Panc1 (cell line): Measurements from ENCODE around the gene B4GALNT4. TPM values are rescaled to one million over a fixed set of nuclear protein-coding genes. Genes with fewer than 3 reads are reported as not detected.

Source experiments
- ATAC-seq: fragments of 200-7000 bp; cut with Tn5 transposase; 2 replicates; pipeline ENCODE4 v1.9.1; 2020; ENCODE audit warnings: mild to moderate bottlenecking, moderate library complexity
- BruUV-seq: library from RNA; stranded (reverse); fragments of 400-500 nt; replicated peaks from 2 replicates; lab custom pipeline; 2021; lab: Mats Ljungman, UMichigan
- CTCF ChIA-PET: fragments of 300-600 bp; sonication (Branson Sonifier 250); formaldehyde crosslinking; loops from one replicate; lab custom pipeline; 2022; ENCODE audit warnings: antibody characterized with exemption; lab: Charles Lee
- POLR2A ChIA-PET: fragments of 300-600 bp; sonication (Branson Sonifier 250); formaldehyde crosslinking; loops from one replicate; lab custom pipeline; 2022; ENCODE audit warnings: antibody characterized with exemption; lab: Charles Lee
- DNase-seq: peaks from one replicate; pipeline ENCODE4 v3.0.0-alpha.2; 2010; ENCODE audit warnings: low read depth, low spot score
- H3K27ac ChIP-seq: 2 replicates; pipeline ENCODE4 v1.5.1; 2011; ENCODE audit warnings: mild to moderate bottlenecking, low read length, inconsistent platforms
- H3K27me3 ChIP-seq: fragments of 200-500 bp; sonication (Bioruptor generic); 2 replicates; pipeline ENCODE4 v1.6.0; 2014; ENCODE audit warnings: low read length, inconsistent platforms; ENCODE audit not compliant: control insufficient read depth, insufficient read depth
- H3K36me3 ChIP-seq: fragments of 200-500 bp; sonication (Bioruptor generic); 2 replicates; pipeline ENCODE4 v1.5.1; 2014; ENCODE audit warnings: inconsistent platforms, mild to moderate bottlenecking, low read length, moderate library complexity; ENCODE audit not compliant: control insufficient read depth, insufficient read depth
- H3K4me1 ChIP-seq: 2 replicates; pipeline ENCODE4 v1.5.1; 2011; ENCODE audit warnings: inconsistent platforms, mild to moderate bottlenecking, low read length, moderate library complexity; ENCODE audit not compliant: control insufficient read depth, insufficient read depth
- H3K4me3 ChIP-seq, 2 experiments: 2 replicates each; pipeline ENCODE4 v1.5.1; 2011 to 2012; ENCODE audit warnings: low read depth in 2 of 2, low read length in 2 of 2, mild to moderate bottlenecking in 2 of 2, inconsistent platforms in 1 of 2, moderate library complexity in 1 of 2
- H3K9me3 ChIP-seq: fragments of 200-500 bp; sonication (Bioruptor generic); 2 replicates; pipeline ENCODE4 v1.5.1; 2014; ENCODE audit warnings: low read depth, mild to moderate bottlenecking, inconsistent platforms, low read length, moderate library complexity; ENCODE audit not compliant: control insufficient read depth, insufficient read depth
- POLR2AphosphoS5 ChIP-seq: IDR thresholded peaks from 2 replicates; pipeline ENCODE4 v1.6.1; 2012; ENCODE audit warnings: mild to moderate bottlenecking, low read depth, low read length, moderate library complexity
- SIN3A ChIP-seq: IDR thresholded peaks from 2 replicates; pipeline ENCODE4 v1.6.1; 2012; ENCODE audit warnings: low read depth, mild to moderate bottlenecking, low read length, moderate library complexity, borderline replicate concordance; ENCODE audit not compliant: insufficient read depth
- TCF7L2 ChIP-seq: IDR thresholded peaks from 2 replicates; pipeline ENCODE4 v1.6.1; 2011; ENCODE audit warnings: mild to moderate bottlenecking, low read depth, low read length, inconsistent platforms
- in situ Hi-C: cut with HindIII; loops from 2 replicates; pipeline ENCODE4 v1.10.0; 2016; ENCODE audit warnings: low sequenced_read_pairs, low pct_unique_long_range_greater_than_20kb
- intact Hi-C: fragments of 100-400 bp; cut with micrococcal nuclease; formaldehyde crosslinking; loops from one replicate; pipeline ENCODE4 v1.10.0; 2022; ENCODE audit not compliant: unreplicated experiment
- total RNA-seq: library from RNA; stranded (reverse); gene quantifications from one replicate; pipeline ENCODE4 v1.2.1, GENCODE V29; 2021; ENCODE audit not compliant: unreplicated experiment
- TF ChIP-seq, protein P1 (sequence below): fragments of 450-650 bp; IDR thresholded peaks from 2 replicates; pipeline ENCODE4 v1.5.1; 2017; ENCODE audit warnings: mild to moderate bottlenecking
- TF ChIP-seq, protein P2 (sequence below), 2 experiments: IDR thresholded peaks; 2 replicates each; pipeline ENCODE4 v1.6.1; 2011 to 2012; ENCODE audit warnings: low read depth in 2 of 2, control low read depth in 1 of 2, low read length in 1 of 2, mild to moderate bottlenecking in 1 of 2, moderate library complexity in 1 of 2; ENCODE audit not compliant: insufficient read depth in 1 of 2

B4GALNT4 gene
- total RNA-seq, 1 experiment from 2014 or later, result 122 TPM

DNA sequence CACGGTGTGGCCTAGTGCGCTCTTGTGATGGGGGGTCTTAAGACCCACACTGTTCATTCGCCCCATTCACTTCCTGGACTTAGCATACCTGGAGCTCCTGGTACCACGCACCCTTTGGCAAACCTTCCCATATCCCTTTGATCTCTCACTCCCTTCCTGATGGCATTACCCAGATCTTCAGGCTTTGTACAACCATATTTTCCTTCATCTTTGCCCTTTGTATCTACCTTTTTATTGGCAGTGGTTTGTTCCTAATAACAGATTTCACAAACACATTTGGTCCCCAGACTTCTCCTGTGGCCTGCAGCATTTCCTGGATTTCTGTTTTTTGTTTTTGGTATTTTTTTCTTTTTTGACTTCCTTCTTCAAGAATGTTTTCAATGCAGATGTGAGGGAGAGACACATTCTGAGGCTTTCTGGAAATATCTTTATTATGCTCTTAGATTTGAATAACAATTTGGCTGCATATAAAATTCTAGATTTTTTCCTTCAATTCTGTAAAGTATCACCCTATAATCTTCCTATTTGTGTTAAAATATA, 32.6 kb upstream of the B4GALNT4 start:
- DNase-seq (no peak), ATAC-seq (no peak; the same call in 1 of the 2 replicates)
- no peaks in the 10 kb centered on the region for H3K9me3 ChIP-seq
- H3K27ac ChIP-seq, result peak overlapping the region; percentile 2; the same call in 1 of the 2 replicates
- in situ Hi-C loops (no loop called here), intact Hi-C loops (no loop called here)
- BruUV-seq, result no TSS peak
- no peak overlapping the region for H3K4me3 ChIP-seq
- H3K36me3 ChIP-seq, result no peaks in the 10 kb centered on the region
- no peaks in the 10 kb centered on the region for H3K27me3 ChIP-seq
- POLR2A ChIA-PET, result no interaction called here
- TF ChIP-seq SIN3A (no peak), TCF7L2 (peak; percentile 38; the same call in 1 of the 2 replicates)
- H3K4me1 ChIP-seq, result peaks cover 4% of the 10 kb centered on the region; the same call in 1 of the 2 replicates
- CTCF ChIA-PET, result no interaction called here

DNA sequence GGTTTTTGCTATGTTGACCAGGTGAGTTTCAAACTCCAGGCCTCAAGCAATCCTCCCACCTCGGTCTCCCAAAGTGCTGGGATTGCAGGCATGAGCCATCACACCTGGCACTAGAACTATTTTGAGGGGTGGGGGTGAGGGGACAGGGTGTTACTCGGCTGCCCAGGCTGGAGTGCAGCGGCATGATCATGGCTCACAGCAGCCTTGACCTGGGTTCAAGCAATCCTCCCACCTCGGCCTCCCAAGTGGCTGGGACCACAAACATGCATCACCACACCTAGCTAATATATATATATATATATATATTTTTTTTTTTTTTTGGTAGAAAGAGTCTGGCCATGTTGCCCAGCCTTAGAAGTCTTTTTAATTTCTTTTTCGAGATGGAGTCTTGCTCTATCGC, 31.6 kb upstream of the B4GALNT4 start:
- no peaks in the 10 kb centered on the region for H3K9me3 ChIP-seq
- CTCF ChIA-PET, result no interaction called here
- H3K4me3 ChIP-seq, result no peak overlapping the region
- TF ChIP-seq SIN3A (no peak), TCF7L2 (no peak), POLR2AphosphoS5 (no peak)
- TF ChIP-seq, protein P1, sequence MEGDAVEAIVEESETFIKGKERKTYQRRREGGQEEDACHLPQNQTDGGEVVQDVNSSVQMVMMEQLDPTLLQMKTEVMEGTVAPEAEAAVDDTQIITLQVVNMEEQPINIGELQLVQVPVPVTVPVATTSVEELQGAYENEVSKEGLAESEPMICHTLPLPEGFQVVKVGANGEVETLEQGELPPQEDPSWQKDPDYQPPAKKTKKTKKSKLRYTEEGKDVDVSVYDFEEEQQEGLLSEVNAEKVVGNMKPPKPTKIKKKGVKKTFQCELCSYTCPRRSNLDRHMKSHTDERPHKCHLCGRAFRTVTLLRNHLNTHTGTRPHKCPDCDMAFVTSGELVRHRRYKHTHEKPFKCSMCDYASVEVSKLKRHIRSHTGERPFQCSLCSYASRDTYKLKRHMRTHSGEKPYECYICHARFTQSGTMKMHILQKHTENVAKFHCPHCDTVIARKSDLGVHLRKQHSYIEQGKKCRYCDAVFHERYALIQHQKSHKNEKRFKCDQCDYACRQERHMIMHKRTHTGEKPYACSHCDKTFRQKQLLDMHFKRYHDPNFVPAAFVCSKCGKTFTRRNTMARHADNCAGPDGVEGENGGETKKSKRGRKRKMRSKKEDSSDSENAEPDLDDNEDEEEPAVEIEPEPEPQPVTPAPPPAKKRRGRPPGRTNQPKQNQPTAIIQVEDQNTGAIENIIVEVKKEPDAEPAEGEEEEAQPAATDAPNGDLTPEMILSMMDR, result no peak
- TF ChIP-seq, protein P2, sequence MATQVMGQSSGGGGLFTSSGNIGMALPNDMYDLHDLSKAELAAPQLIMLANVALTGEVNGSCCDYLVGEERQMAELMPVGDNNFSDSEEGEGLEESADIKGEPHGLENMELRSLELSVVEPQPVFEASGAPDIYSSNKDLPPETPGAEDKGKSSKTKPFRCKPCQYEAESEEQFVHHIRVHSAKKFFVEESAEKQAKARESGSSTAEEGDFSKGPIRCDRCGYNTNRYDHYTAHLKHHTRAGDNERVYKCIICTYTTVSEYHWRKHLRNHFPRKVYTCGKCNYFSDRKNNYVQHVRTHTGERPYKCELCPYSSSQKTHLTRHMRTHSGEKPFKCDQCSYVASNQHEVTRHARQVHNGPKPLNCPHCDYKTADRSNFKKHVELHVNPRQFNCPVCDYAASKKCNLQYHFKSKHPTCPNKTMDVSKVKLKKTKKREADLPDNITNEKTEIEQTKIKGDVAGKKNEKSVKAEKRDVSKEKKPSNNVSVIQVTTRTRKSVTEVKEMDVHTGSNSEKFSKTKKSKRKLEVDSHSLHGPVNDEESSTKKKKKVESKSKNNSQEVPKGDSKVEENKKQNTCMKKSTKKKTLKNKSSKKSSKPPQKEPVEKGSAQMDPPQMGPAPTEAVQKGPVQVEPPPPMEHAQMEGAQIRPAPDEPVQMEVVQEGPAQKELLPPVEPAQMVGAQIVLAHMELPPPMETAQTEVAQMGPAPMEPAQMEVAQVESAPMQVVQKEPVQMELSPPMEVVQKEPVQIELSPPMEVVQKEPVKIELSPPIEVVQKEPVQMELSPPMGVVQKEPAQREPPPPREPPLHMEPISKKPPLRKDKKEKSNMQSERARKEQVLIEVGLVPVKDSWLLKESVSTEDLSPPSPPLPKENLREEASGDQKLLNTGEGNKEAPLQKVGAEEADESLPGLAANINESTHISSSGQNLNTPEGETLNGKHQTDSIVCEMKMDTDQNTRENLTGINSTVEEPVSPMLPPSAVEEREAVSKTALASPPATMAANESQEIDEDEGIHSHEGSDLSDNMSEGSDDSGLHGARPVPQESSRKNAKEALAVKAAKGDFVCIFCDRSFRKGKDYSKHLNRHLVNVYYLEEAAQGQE (IDR thresholded peaks at IDR 0.05; ENCODE audit: insufficient read depth in 1 of 2, low read depth in 2 of 2, low read length in 1 of 2), result no peak
- no peaks in the 10 kb centered on the region for H3K27me3 ChIP-seq
- H3K36me3 ChIP-seq, result no peaks in the 10 kb centered on the region
- intact Hi-C loops (no loop called here), in situ Hi-C loops (no loop called here)
- BruUV-seq, result no TSS peak
- no peak overlapping the region for H3K27ac ChIP-seq
- POLR2A ChIA-PET, result no interaction called here
- DNase-seq (no peak), ATAC-seq (no peak)
- peaks cover 4% of the 10 kb centered on the region; the same call in 1 of the 2 replicates for H3K4me1 ChIP-seq

DNA sequence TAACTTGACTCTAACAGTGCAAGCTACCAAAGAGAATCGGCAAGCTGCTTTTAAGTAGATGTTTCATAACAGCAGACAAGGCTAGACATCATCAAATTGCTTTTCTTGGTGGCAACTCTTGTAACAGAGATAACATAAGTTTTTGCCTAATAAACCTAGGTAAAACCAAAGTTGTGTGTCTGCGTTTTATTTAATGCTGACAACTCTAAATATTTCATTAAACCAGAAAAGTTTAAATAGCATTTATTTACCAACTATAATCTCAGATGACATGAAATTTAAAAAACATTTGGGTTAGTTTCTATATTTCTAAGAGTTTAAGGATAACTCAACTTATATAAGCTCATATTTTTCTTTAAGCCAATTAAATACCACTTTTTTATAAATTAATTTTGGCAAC, 29.3 kb upstream of the B4GALNT4 start:
- no peak for TF ChIP-seq POLR2AphosphoS5
- no peak for TF ChIP-seq SIN3A
- TF ChIP-seq, protein P1, result no peak
- TF ChIP-seq, protein P2 (IDR thresholded peaks at IDR 0.05; ENCODE audit: insufficient read depth in 1 of 2, low read depth in 2 of 2, low read length in 1 of 2), result no peak
- TF ChIP-seq TCF7L2, result no peak
- BruUV-seq, result no TSS peak
- in situ Hi-C loops, result no loop called here
- CTCF ChIA-PET, result no interaction called here
- Histone ChIP-seq H3K4me3 (no peak overlapping the region), H3K27me3 (no peaks in the 10 kb centered on the region), H3K27ac (no peak overlapping the region), H3K4me1 (peaks cover 4% of the 10 kb centered on the region; the same call in 1 of the 2 replicates), H3K9me3 (no peaks in the 10 kb centered on the region), H3K36me3 (no peaks in the 10 kb centered on the region)
- DNase-seq (no peak), ATAC-seq (no peak)
- intact Hi-C loops, result no loop called here
- POLR2A ChIA-PET, result interaction anchor here (0.7 kb wide), 1 partner anchor 15 kb away, joined by 3 read pairs; no protein-coding TSS in a partner anchor
